ENCODE results near the gene WDR1.

WDR1 gene

DNA sequence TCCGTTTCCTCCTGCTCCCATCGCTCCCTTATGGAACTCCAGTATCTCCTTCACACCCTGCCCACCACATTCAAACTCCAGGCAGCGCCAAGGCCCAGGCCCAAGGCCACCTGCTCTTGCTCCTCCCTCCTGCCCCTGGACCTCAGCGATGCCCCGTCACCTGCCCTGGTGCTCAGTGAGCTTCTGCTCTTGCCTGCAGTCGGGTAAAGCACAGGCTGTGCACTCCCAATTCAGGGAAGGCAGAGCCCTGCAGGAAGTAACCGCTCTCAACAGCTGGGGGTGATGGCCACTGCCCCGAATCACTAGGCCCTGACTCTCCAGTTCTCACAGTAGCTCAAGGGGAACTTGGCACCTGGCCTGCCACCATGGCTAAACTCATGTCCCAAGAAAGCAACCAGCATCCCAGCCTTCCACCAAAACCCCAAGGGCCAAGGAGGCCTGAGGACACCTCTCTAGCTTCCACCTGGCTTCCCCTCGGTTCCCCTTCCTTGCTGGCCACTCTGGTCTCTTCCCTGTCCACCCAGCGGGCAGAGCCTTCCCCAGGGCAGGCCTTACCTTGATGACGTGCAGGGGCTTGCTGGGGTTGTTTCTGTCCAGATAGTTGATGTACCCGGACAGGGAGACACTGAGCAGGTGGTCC, 29.3 kb downstream of the WDR1 start:
- TF ChIP-seq, protein P1, sequence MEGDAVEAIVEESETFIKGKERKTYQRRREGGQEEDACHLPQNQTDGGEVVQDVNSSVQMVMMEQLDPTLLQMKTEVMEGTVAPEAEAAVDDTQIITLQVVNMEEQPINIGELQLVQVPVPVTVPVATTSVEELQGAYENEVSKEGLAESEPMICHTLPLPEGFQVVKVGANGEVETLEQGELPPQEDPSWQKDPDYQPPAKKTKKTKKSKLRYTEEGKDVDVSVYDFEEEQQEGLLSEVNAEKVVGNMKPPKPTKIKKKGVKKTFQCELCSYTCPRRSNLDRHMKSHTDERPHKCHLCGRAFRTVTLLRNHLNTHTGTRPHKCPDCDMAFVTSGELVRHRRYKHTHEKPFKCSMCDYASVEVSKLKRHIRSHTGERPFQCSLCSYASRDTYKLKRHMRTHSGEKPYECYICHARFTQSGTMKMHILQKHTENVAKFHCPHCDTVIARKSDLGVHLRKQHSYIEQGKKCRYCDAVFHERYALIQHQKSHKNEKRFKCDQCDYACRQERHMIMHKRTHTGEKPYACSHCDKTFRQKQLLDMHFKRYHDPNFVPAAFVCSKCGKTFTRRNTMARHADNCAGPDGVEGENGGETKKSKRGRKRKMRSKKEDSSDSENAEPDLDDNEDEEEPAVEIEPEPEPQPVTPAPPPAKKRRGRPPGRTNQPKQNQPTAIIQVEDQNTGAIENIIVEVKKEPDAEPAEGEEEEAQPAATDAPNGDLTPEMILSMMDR (conservative IDR thresholded peaks at IDR 0.05; ENCODE audit: low read depth, low read length), result no peak
- no peak overlapping the region for H3K4me3 ChIP-seq (ENCODE audit: low read depth, low read length)
- no peak for DNase-seq (ENCODE audit: low read depth)

DNA sequence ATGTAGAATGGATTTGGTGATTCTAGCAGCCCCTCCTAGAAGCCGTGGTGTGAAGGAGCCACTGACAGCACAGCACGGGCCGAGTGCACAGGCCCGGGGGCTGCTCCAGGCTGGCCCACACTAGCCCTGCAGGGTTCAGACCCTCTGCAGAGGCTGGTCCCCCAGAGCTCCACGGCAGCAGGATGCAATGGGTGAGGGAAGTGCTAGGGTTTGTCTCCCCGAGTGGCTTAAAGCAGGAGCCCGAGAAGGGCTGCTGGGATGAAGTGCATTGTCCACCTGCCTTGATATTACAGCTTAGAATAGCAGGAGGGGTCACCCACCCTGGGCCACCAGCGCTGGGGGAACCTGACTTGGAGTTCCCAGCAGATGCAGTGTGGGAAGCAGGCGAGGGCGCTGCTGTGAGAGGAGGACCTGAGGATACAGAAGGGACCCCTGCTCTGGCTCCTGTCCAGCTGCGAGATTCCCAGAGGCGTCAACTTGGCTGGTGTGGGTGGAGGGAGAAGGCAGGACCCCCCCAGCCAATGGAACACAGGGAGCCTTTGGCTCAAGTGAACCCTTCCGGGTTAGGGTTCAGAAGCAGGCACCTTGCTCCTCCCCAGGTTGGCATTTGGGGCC, 30.0 kb downstream of the WDR1 start:
- H3K4me3 ChIP-seq (ENCODE audit: low read depth, low read length), result no peak overlapping the region
- TF ChIP-seq, protein P1 (conservative IDR thresholded peaks at IDR 0.05; ENCODE audit: low read depth, low read length), result no peak
- DNase-seq (ENCODE audit: low read depth), result no peak

DNA sequence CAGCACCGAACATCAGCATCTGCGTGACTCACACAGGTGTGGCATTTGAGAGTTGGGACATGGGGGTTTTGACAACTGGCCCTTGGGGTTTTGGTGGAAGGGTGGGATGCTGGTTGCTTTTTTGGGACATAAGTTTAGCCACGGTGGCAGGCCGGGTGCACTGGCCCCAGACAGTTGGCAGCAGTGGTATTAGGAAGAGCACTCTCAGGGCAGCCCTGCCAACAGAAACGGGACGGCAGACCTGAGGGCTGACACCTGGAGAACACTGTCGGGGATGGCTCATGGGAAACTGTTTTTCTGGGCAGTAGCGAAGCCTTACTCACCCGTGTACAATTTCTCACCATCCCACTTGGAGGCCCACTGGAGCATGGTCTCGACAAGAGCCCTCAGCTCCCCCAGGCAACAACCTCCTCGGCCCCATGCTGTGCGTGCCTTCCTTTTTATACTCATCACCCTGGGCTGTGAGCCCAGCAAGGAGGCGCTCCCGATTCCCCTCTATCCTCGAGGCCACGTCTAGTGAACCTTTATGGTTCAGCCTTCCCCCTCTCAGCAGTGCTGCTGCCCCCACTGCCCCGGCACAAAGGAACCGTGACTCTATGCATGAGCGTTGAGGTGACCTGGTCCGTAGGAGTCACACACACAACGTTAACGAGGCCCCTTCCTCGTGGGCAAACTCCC, 30.6 kb downstream of the WDR1 start:
- DNase-seq (ENCODE audit: low read depth), result peak; percentile 74
- TF ChIP-seq, protein P1 (conservative IDR thresholded peaks at IDR 0.05; ENCODE audit: low read depth, low read length), result no peak
- no peak overlapping the region for H3K4me3 ChIP-seq (ENCODE audit: low read depth, low read length)

DNA sequence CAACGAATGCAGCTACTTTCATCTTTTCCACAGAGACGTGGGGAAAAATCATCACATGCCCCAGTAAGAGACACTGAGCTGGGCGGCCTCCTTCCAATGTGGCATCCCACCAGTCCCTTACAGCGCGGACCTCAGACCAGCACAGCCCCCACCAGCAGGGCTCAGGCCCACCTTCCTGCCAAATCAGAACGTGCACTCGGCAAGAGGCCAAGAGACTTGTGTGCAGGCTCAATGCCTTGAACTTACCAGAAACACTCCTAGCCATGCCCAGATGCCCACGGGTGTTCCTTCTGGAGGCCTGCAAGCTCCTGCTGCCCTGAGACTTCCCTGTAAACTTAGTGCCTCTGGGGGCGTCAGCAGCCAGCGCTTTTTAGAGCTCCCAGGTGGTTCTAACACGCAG, 31.2 kb downstream of the WDR1 start:
- no peak overlapping the region for H3K4me3 ChIP-seq (ENCODE audit: low read depth, low read length)
- TF ChIP-seq, protein P1 (conservative IDR thresholded peaks at IDR 0.05; ENCODE audit: low read depth, low read length), result no peak
- no peak for DNase-seq (ENCODE audit: low read depth)

DNA sequence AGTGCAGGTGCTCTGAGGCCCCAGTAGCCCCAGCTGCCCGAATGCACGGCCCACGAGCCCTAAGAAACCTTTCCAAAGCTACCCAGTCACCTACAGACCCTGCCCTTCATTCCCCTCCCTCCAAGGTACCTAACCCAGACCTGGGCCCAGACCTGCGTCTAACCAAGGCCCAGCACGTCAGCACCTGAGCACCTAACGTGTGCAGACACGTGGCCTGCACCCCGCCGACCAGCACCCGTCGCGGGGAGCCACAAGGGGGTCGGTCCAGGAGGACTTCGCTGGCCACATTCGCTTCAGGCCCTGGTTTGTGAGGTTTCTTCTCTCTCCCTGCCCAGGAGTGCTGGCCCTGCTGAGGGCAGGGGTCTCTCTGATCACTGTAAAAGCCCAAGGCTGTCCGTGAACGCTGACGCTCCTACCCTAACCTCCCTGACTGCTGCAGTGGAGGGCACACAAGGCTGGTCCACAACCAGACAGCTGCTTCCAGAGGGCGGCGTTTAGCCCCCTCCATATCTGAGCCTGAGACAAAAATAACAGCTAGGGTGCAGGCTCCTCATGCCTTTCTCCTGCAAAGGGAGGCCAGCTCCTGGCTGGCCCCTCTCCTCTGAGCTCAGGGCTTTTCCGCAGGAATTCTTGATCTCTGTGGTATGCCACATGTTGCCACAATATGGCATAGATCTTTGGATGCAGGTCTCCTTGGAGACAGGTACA, 31.8 kb downstream of the WDR1 start:
- DNase-seq (ENCODE audit: low read depth), result no peak
- TF ChIP-seq, protein P1 (conservative IDR thresholded peaks at IDR 0.05; ENCODE audit: low read depth, low read length), result no peak
- no peak overlapping the region for H3K4me3 ChIP-seq (ENCODE audit: low read depth, low read length)

DNA sequence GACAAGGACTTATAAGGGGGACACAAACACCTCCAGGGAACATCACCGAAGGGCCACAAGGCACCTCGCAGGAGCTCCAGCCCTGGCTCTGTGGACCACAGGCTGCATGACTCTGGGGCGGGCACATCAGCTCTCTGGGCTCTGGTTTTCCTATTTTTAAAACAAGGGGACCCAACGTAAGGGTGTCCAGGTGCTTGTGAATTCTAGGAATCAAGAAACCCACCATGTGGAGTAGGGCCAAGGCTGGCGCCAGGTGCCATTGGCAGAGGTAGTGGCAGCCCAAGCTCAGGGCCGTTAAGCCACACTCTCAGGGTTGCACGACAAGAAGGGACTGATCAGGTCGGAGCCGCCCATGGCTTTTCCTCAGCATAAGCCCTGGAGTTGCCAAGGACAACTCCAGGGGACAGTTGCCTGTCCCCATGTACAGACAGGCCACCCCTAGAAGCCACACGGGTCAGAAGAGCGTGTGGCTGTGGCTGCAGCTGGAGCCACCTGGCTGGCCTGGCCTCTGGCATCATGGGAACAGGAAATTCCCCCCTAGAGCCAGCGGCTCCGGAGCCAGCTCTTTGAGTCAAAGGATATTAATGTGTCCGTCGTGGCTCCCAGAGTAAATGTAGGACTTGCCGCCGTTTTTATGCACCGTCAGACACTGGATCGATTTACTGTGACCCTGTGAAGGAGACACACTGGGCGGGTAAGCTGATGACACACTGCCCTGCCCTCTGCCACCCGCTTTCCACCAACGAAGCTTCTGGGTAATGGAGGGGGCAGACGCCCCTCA, 32.5 kb downstream of the WDR1 start:
- H3K4me3 ChIP-seq (ENCODE audit: low read depth, low read length), result no peak overlapping the region
- no peak for DNase-seq (ENCODE audit: low read depth)
- TF ChIP-seq, protein P1 (conservative IDR thresholded peaks at IDR 0.05; ENCODE audit: low read depth, low read length), result no peak

Data from choroid plexus epithelial cell (primary cell).